HepG2 (cell line): Measurements from ENCODE around the gene DCAF6.

Experiments
- ATRX ChIP-seq: sonication (generic); formaldehyde crosslinking; IDR thresholded peaks from 2 replicates; pipeline ENCODE4 v1.4.0; 2020; ENCODE audit warnings: missing genetic modification reagents, borderline replicate concordance
- GABPA ChIP-seq, 2 experiments: IDR thresholded peaks; 2 replicates each; pipeline ENCODE4 v1.6.1; 2011 to 2016; ENCODE audit warnings: low read depth in 2 of 2, low read length in 1 of 2, missing biosample characterization in 1 of 2, missing genetic modification characterization in 1 of 2
- POLR2A ChIP-seq, 2 experiments: IDR thresholded peaks; 2 replicates each; pipeline ENCODE4 v1.6.1; 2011; ENCODE audit warnings: low read depth in 2 of 2, low read length in 2 of 2, mild to moderate bottlenecking in 1 of 2, moderate library complexity in 1 of 2; ENCODE audit not compliant: insufficient read depth in 1 of 2
- POLR2AphosphoS5 ChIP-seq: IDR thresholded peaks from 2 replicates; pipeline ENCODE4 v1.6.1; 2012; ENCODE audit warnings: low read depth, low read length
- RCOR2 ChIP-seq: IDR thresholded peaks from 2 replicates; pipeline ENCODE4 v1.6.1; 2016; ENCODE audit warnings: missing biosample characterization, missing genetic modification reagents
- RELA ChIP-seq: sonication (generic); formaldehyde crosslinking; IDR thresholded peaks from 2 replicates; pipeline ENCODE4 v1.4.0; 2020; ENCODE audit warnings: missing genetic modification reagents
- SKIL ChIP-seq: sonication (generic); formaldehyde crosslinking; IDR thresholded peaks from 2 replicates; pipeline ENCODE4 v1.8.0; 2022; ENCODE audit warnings: missing genetic modification reagents, mild to moderate bottlenecking, moderate library complexity, borderline replicate concordance
- SMAD9 ChIP-seq: sonication (generic); formaldehyde crosslinking; IDR thresholded peaks from 2 replicates; pipeline ENCODE4 v1.5.1; 2020; ENCODE audit warnings: mild to moderate bottlenecking, missing genetic modification reagents
- TCF12 ChIP-seq, 2 experiments: fragments of 450-650 bp in 1 of 2; sonication (generic) in 1 of 2; formaldehyde crosslinking in 1 of 2; IDR thresholded peaks; 2 replicates each; pipeline versions ENCODE4 v1.6.1 to v1.8.0; 2017 to 2022; ENCODE audit warnings: antibody characterized with exemption in 1 of 2, mild to moderate bottlenecking in 1 of 2, missing genetic modification reagents in 1 of 2, moderate library complexity in 1 of 2
- YY1 ChIP-seq: IDR thresholded peaks from 2 replicates; pipeline ENCODE4 v1.6.1; 2011; ENCODE audit warnings: low read length, low read depth, moderate library complexity, mild to moderate bottlenecking; ENCODE audit not compliant: insufficient read depth, insufficient replicate concordance
- ZKSCAN1 ChIP-seq: fragments of 150-350 bp; IDR thresholded peaks from 2 replicates; pipeline ENCODE4 v1.6.1; 2014; ENCODE audit warnings: low read length
- TF ChIP-seq, protein P1 (sequence below): fragments of 450-650 bp; IDR thresholded peaks from 2 replicates; pipeline ENCODE4 v1.6.1; 2017; ENCODE audit warnings: mild to moderate bottlenecking
- TF ChIP-seq, protein P2 (sequence below): sonication (generic); formaldehyde crosslinking; IDR thresholded peaks from 2 replicates; pipeline ENCODE4 v1.5.0; 2020; ENCODE audit warnings: mild to moderate bottlenecking, missing genetic modification reagents, moderate library complexity

GRCh38 chr1:167984886-167985489, 48.5 kb downstream of the DCAF6 start:
- TF ChIP-seq RELA (CRISPR knock-in tag), result no peak
- no peak for TF ChIP-seq POLR2A (IDR thresholded peaks at IDR 0.05; ENCODE audit: insufficient read depth in 1 of 2, low read depth in 2 of 2, low read length in 2 of 2)
- TF ChIP-seq ZKSCAN1, result no peak
- TF ChIP-seq TCF12 (IDR thresholded peaks at IDR 0.05), result no peak
- TF ChIP-seq TCF12 (CRISPR knock-in tag; IDR thresholded peaks at IDR 0.05), result no peak
- no peak for TF ChIP-seq GABPA (IDR thresholded peaks at IDR 0.05; ENCODE audit: low read depth, low read length)
- TF ChIP-seq GABPA (CRISPR knock-in tag; IDR thresholded peaks at IDR 0.05; ENCODE audit: low read depth), result no peak
- TF ChIP-seq YY1, result no peak
- no peak for TF ChIP-seq RCOR2 (CRISPR knock-in tag)
- no peak for TF ChIP-seq POLR2AphosphoS5
- TF ChIP-seq SKIL (CRISPR knock-in tag), result no peak
- no peak for TF ChIP-seq ATRX (CRISPR knock-in tag)
- TF ChIP-seq, protein P1, sequence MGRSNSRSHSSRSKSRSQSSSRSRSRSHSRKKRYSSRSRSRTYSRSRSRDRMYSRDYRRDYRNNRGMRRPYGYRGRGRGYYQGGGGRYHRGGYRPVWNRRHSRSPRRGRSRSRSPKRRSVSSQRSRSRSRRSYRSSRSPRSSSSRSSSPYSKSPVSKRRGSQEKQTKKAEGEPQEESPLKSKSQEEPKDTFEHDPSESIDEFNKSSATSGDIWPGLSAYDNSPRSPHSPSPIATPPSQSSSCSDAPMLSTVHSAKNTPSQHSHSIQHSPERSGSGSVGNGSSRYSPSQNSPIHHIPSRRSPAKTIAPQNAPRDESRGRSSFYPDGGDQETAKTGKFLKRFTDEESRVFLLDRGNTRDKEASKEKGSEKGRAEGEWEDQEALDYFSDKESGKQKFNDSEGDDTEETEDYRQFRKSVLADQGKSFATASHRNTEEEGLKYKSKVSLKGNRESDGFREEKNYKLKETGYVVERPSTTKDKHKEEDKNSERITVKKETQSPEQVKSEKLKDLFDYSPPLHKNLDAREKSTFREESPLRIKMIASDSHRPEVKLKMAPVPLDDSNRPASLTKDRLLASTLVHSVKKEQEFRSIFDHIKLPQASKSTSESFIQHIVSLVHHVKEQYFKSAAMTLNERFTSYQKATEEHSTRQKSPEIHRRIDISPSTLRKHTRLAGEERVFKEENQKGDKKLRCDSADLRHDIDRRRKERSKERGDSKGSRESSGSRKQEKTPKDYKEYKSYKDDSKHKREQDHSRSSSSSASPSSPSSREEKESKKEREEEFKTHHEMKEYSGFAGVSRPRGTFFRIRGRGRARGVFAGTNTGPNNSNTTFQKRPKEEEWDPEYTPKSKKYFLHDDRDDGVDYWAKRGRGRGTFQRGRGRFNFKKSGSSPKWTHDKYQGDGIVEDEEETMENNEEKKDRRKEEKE, result no peak
- no peak for TF ChIP-seq SMAD9
- TF ChIP-seq, protein P2, sequence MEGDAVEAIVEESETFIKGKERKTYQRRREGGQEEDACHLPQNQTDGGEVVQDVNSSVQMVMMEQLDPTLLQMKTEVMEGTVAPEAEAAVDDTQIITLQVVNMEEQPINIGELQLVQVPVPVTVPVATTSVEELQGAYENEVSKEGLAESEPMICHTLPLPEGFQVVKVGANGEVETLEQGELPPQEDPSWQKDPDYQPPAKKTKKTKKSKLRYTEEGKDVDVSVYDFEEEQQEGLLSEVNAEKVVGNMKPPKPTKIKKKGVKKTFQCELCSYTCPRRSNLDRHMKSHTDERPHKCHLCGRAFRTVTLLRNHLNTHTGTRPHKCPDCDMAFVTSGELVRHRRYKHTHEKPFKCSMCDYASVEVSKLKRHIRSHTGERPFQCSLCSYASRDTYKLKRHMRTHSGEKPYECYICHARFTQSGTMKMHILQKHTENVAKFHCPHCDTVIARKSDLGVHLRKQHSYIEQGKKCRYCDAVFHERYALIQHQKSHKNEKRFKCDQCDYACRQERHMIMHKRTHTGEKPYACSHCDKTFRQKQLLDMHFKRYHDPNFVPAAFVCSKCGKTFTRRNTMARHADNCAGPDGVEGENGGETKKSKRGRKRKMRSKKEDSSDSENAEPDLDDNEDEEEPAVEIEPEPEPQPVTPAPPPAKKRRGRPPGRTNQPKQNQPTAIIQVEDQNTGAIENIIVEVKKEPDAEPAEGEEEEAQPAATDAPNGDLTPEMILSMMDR (CRISPR knock-in tag), result no peak
